ES-I3 (cell line): Measurements from ENCODE around the gene STAU1.

Experiments
- H3K36me3 ChIP-seq: 2 replicates; pipeline ENCODE4 v1.6.1; 2013; ENCODE audit warnings: mild to moderate bottlenecking, low read length, control low read depth, moderate library complexity; ENCODE audit not compliant: insufficient read depth
- H3K4me1 ChIP-seq: 2 replicates; pipeline ENCODE4 v1.6.1; 2013; ENCODE audit warnings: mild to moderate bottlenecking, control low read depth, low read length; ENCODE audit not compliant: insufficient read depth
- H3K9ac ChIP-seq: 2 replicates; pipeline ENCODE4 v1.6.1; 2013; ENCODE audit warnings: low read depth, mild to moderate bottlenecking, low read length, moderate library complexity
- H3K9me3 ChIP-seq: 2 replicates; pipeline ENCODE4 v1.6.1; 2013; ENCODE audit warnings: mild to moderate bottlenecking, low read length, moderate library complexity; ENCODE audit not compliant: control insufficient read depth, insufficient read depth

STAU1 gene, protein sequence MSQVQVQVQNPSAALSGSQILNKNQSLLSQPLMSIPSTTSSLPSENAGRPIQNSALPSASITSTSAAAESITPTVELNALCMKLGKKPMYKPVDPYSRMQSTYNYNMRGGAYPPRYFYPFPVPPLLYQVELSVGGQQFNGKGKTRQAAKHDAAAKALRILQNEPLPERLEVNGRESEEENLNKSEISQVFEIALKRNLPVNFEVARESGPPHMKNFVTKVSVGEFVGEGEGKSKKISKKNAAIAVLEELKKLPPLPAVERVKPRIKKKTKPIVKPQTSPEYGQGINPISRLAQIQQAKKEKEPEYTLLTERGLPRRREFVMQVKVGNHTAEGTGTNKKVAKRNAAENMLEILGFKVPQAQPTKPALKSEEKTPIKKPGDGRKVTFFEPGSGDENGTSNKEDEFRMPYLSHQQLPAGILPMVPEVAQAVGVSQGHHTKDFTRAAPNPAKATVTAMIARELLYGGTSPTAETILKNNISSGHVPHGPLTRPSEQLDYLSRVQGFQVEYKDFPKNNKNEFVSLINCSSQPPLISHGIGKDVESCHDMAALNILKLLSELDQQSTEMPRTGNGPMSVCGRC

DNA sequence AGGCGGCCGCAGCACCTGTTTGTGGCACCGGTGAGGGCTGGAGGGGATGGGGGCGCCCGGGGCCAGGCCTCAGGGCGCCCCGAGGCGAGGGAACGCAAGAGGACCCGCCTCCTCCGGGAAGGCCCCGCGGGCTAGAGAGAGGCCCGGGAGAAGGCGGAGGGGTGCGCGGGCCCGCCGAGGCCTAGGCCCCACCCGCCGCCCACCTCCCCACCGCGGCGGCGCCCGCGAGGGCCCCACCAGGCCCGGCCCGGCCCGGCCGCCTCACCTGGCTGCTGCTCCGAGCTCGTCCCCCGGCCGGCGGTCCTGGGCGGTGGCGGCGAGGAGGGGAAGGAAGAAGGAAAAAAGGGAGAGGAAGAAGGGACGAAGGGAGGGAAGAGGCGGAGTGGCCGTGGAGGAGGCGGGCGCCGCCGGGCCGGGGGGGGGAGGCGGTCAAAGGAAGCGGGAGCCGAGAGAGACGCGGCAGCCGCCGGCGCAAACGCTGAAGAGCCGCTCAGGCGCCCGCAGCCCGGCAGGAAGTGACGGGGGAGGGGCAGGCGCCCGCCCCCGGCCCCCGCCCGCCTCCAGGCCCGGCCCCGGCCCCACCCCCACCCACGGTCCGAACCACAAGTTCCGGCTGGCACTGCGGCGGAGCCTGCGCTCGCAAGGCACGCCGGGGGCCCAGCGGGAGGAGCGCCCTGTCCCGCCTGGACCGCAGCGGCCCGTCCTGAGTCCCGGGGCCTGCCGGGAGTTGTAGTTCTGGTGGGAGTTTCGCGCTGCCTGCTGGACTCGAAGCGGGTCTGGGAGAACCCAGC, at the start of gene STAU1:
TSS of gene STAU1 (minus strand) at position 484 of the 791 bp plus-strand sequence. CDS start 22,133 bp downstream, outside the sequence.
- Histone ChIP-seq H3K4me1 (no peaks in the 10 kb centered on the region), H3K9me3 (no peaks in the 10 kb centered on the region), H3K36me3 (no peaks in the 10 kb centered on the region), H3K9ac (peak within 1 kb of the TSS; percentile 92)

DNA sequence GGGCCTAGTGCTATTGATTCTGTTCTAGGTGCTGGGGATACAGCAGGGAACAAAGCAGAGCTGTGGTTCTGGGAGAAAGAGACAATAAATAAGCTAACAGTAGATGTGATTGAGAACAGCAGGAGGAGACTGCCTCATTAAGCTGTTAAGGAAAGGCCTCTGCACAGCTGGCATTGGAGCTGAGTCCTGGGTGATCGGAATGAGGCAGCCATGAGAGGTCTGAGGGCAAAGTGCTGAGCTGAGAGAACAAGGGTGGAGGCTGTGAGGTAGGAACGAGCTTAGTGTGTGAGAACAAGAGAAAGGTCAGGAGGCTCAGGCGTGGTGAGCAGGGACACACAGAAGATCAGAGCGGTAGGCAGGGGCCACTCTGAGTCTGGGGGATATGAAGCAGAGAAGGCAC, 49.4 kb upstream of the STAU1 start:
- H3K4me1 ChIP-seq, result no peaks in the 10 kb centered on the region
- no peaks in the 10 kb centered on the region for H3K9me3 ChIP-seq
- no peak overlapping the region for H3K9ac ChIP-seq
- peaks cover 44% of the 10 kb centered on the region for H3K36me3 ChIP-seq

DNA sequence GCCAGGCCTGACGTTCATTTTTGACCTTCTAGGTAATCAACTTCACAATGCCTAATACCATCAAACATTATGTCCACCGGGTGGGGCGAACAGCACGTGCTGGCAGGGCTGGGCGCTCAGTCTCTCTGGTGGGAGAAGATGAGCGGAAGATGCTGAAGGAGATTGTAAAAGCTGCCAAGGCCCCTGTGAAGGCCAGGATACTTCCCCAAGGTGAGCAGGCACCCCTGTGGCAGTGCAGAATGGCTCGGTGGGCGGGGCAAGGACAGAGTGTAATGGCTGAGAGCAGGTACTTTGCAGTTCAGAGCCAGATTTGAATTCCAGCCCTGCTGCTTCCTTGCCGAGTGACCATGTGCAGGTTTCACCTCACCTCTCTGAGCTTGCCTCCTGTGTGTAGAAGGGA, 48.2 kb upstream of the STAU1 start:
- Histone ChIP-seq H3K9ac (no peak overlapping the region), H3K36me3 (peaks cover 40% of the 10 kb centered on the region), H3K9me3 (no peaks in the 10 kb centered on the region), H3K4me1 (no peaks in the 10 kb centered on the region)

DNA sequence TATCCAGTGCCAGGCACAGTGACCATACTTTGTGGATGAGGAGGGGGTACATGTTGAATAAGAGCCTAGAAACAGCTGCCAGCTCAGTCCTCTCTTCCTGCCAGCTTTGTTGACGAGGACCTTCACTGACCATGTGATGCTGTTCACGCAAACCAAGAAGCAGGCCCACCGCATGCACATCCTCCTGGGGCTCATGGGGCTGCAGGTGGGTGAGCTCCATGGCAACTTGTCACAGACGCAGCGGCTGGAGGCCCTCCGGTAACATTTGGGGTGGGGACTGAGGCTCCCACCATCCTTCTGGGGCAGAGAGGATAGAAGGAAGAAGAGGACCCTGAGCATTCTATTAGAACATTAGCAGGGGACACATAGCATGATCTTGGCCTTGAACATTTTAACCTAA, 46.7 kb upstream of the STAU1 start:
- peaks cover 35% of the 10 kb centered on the region for H3K36me3 ChIP-seq
- no peaks in the 10 kb centered on the region for H3K9me3 ChIP-seq
- H3K9ac ChIP-seq, result no peak overlapping the region
- no peaks in the 10 kb centered on the region; the same call in 1 of the 2 replicates for H3K4me1 ChIP-seq

DNA sequence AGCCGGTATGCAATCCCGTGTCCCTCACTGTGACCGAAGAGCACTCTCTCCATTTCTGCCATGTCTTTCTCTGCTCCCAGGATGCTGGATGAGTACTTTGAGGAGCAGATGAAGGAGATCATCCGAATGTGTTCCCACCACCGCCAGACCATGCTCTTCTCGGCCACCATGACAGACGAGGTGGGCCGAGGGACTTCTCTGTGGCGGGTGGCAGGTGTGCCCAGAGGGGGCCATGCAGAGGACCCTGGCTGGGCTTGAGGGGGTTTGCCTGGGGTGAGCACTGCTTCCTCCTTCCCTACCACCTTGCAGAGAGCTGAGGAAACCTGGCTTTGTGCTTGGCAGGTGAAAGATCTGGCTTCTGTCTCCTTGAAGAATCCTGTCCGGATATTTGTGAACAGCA, 45.1 kb upstream of the STAU1 start:
- H3K9me3 ChIP-seq, result no peaks in the 10 kb centered on the region
- no peaks in the 10 kb centered on the region; the same call in 1 of the 2 replicates for H3K4me1 ChIP-seq
- peaks cover 33% of the 10 kb centered on the region for H3K36me3 ChIP-seq
- H3K9ac ChIP-seq, result no peak overlapping the region

DNA sequence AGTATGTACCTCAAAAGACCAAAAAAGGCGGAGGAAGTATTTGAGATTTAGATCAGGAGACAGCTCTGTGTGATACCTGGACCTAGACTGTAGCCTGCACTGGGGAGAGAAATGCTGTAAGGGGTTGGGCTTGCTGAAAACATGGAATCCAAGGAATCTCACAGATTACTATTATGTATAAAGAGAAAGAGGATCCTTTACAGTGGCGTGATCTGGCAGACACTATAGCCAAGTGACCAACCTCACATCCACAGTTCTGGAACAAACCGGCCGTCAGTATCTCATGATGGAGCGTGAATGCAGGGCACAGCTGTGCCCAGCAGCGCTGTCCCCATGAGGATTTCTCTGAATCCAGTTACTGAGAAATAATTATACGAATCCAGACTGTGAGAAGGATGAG, 43.3 kb upstream of the STAU1 start:
- no peaks in the 10 kb centered on the region; the same call in 1 of the 2 replicates for H3K4me1 ChIP-seq
- peaks cover 33% of the 10 kb centered on the region for H3K36me3 ChIP-seq
- no peak overlapping the region for H3K9ac ChIP-seq
- H3K9me3 ChIP-seq, result no peaks in the 10 kb centered on the region

DNA sequence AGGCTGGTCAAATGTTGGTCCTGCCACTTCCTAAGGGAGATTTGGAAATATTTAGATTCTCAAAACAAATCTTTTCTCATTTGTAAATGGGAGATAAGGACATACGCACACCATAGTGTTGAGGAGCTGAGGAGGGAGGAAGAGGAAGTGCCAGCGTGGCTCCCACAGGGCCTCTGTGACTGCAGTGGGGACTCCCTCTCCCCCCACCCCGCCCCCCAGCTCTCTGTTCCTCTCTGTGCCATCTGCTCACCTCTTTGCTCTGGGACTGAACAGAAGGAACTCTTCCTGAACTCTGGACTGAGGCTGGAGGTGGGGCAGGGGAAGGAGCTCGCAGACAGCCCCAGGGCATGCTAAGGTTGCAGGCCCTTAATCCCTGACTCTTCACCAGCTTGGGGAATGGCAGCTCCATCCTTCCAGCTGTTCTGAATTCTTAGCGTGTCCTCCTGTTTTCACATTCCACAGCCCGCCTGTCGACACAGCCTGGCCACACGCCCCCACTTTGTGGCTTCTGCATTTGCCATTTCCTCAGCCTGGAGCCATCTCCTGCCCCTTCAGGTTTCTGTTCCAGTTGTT, 42.5 kb upstream of the STAU1 start:
- Histone ChIP-seq H3K36me3 (peaks cover 29% of the 10 kb centered on the region), H3K9me3 (no peaks in the 10 kb centered on the region), H3K4me1 (no peaks in the 10 kb centered on the region; the same call in 1 of the 2 replicates), H3K9ac (no peak overlapping the region)

DNA sequence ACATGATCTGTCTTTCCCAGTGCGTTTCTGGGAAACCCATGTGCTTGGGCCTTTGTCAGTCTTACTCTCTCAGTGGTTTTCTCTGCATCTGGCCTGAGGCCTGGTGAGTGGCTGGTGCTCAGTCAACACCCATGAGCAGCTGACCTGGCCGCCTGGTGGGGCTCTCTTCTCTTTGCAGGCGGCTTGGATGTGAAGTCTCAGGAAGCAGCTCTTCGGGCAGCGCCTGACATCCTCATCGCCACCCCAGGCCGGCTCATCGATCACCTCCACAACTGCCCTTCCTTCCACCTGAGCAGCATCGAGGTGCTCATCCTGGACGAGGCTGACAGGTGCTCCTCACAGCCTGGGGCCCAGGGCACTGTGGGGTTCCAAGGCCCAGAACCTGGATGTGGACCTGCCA, 41.9 kb upstream of the STAU1 start:
- no peaks in the 10 kb centered on the region for H3K9me3 ChIP-seq
- H3K9ac ChIP-seq, result no peak overlapping the region
- H3K4me1 ChIP-seq, result no peaks in the 10 kb centered on the region; the same call in 1 of the 2 replicates
- H3K36me3 ChIP-seq, result peaks cover 24% of the 10 kb centered on the region

DNA sequence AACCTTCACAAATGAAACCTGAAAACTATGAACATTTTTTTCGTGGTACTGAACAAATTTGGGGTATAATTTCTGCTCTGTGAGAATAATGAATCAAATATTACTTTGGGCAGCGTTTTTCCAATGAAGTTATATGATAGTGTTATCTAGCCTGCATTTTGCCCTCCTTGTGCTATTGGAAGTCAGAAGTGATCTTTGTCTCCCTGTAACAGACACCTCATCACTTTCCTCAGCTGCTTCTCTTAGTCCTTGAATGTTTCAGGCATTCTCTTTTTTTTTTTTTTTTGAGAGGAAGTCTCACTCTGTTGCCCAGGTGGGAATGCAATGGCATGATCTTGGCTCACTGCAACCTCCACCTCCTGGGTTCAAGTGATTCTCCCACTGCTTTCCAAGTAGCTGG, 41.2 kb upstream of the STAU1 start:
- no peaks in the 10 kb centered on the region; the same call in 1 of the 2 replicates for H3K4me1 ChIP-seq
- H3K9me3 ChIP-seq, result no peaks in the 10 kb centered on the region
- H3K9ac ChIP-seq, result no peak overlapping the region
- H3K36me3 ChIP-seq, result peaks cover 26% of the 10 kb centered on the region

DNA sequence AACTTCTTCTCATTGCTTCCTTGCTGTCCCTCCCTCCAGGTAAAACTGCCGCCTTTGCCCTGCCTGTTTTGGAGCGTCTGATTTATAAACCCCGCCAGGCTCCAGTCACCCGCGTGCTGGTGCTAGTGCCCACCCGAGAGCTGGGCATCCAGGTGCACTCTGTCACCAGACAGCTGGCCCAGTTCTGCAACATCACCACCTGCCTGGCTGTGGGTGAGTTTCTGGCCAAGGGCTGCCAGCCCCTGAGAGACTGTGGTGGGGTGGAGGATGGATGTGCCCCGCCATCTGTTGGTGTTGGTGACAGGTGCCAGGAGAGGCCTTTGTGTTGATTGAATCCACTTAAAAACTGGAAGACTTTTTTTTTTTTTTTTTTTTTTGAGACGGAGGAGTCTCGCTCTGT, 40.5 kb upstream of the STAU1 start:
- H3K36me3 ChIP-seq, result peaks cover 28% of the 10 kb centered on the region
- H3K9me3 ChIP-seq, result no peaks in the 10 kb centered on the region
- H3K4me1 ChIP-seq, result no peaks in the 10 kb centered on the region; the same call in 1 of the 2 replicates
- no peak overlapping the region for H3K9ac ChIP-seq

DNA sequence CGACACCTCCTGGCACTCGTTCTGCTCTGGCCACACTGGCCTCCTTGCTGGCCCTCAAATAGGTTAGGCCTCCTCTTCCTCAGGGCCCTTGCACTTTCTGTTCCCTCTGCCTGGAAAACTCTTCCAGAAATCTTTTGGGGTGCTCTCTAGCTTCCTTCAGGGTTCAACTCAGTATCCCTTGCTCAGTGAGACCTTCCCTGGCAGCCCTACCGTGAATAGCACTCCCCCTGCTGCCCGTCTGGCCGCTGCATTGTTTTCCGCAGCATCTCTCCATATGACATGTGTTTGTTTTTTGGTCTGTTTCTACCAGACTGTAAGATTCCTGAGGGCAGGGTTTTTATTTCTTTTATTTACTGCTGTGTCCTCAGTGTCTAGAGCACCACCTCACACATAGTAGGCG, 37.8 kb upstream of the STAU1 start:
- no peaks in the 10 kb centered on the region for H3K9me3 ChIP-seq
- no peak overlapping the region for H3K9ac ChIP-seq
- peaks cover 33% of the 10 kb centered on the region for H3K36me3 ChIP-seq
- H3K4me1 ChIP-seq, result no peaks in the 10 kb centered on the region; the same call in 1 of the 2 replicates

DNA sequence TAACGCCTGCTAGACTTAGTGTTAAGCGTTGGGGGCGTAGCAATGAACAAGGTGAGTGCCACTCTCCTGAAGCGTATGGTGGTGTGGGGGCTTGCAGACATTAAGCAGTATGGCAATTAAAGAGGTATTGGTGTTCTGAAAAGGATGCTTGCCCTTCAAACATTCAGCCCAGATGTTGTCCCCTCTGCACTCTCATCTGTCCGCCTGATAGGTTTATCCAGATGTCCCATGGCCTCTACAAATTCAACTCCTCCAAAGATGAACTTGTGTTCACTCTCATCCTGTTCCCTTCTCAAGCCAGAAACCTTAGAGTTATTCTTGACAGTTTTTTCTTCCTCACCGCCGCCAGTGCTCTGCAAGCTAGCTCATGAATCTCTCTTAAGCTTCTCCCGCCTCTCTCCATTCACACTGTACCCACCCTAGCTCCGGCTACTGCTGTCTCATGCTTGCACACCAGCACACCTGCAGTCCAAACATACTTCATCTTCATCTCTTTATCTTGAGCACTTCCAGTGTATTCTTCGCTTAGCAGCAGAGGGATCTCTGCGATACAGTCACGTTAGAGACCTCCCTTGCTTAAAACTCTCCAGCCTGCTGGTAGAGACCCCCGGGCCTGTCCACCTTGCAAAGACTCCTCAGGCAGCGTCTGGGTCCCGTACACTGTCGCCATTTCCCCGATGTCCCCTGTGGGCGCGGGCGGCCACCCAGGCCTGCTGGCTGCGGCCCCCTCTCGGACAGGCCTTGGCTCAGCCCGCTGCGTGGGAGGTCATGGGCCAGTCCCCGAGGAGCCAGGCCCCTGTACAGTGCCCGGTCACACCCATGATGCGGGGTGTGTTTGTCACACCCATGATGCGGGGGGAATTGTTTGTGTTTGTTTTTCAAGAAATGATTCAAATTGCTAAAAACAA, 32.0 kb upstream of the STAU1 start:
- Histone ChIP-seq H3K36me3 (peaks cover 24% of the 10 kb centered on the region), H3K9ac (peak overlapping the region; percentile 61), H3K4me1 (no peaks in the 10 kb centered on the region), H3K9me3 (no peaks in the 10 kb centered on the region)

DNA sequence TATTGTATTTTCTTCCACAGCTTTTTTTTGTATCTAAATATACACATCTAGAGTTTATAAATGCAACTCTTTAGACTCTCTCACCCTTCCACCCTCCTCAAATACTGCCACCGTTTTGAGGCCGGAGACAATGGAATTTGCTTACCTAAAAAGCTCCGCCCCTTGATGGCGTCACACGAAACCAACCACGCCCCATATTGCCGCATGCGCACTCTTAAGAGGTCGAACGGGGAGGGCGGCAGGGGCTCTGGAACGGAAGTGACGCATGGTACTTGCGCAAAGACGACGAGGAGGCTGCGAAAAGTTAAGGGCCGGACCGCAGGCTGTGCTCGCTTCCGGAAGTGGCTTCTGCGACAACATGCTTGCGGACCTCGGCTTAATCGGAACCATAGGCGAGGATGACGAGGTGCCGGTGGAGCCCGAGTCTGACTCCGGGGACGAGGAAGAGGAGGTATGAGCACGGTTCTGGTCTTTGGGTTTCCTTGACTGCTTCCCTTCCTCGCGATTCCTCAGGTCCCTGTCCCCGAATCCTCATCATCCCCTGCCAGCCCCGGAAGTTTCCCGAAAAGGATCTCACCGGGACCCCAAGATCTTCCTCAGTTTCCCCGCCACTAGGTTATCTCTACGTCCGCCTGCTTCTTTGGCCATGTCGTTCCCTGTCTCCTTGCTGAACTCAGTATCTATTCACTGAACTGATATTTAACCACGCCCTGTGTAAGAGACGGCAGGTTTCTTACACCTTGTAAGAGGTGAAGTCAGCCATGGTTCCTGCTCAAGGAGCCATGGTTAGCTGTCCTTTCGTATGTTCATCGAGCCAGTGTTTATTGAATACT, 31.2 kb upstream of the STAU1 start, which contains the start of gene DDX27:
TSS of gene DDX27 (plus strand) at position 326 of the 833 bp plus-strand sequence. CDS start at position 359, 33 bp downstream.
- H3K9me3 ChIP-seq, result no peaks in the 10 kb centered on the region
- H3K36me3 ChIP-seq, result peaks cover 20% of the 10 kb centered on the region
- H3K4me1 ChIP-seq, result no peaks in the 10 kb centered on the region
- peak within 1 kb of the TSS; percentile 61 for H3K9ac ChIP-seq
